NT2/D1 (cell line): ENCODE results near the gene MTRFR.

ENCODE experiments used
- SUZ12 ChIP-seq: IDR thresholded peaks from 2 replicates; pipeline ENCODE4 v1.6.1; 2011; ENCODE audit not compliant: insufficient read length, insufficient read depth; ENCODE audit errors: extremely low read depth
- YY1 ChIP-seq: IDR thresholded peaks from 2 replicates; pipeline ENCODE4 v1.6.1; 2011; ENCODE audit not compliant: insufficient read length, insufficient read depth
- ZNF274 ChIP-seq: IDR thresholded peaks from 2 replicates; pipeline ENCODE4 v1.6.1; 2011; ENCODE audit warnings: mild to moderate bottlenecking, low read depth, low read length

GRCh38 chr12:123200414-123200813 lies 32.8 kb upstream of the MTRFR start:
- TF ChIP-seq YY1 (no peak), SUZ12 (no peak), ZNF274 (no peak)
